Fibroblast of villous mesenchyme (primary cell): ENCODE measurements around the gene SLC9C1. TPM values are rescaled to one million over a fixed set of nuclear protein-coding genes. Genes with fewer than 3 reads are reported as not detected.

ENCODE experiments used
- DNase-seq: peaks from one replicate; pipeline ENCODE4 v3.0.0-alpha.2; 2010; ENCODE audit warnings: low read depth
- H3K4me3 ChIP-seq: 2 replicates; pipeline ENCODE4 v1.5.1; 2011; ENCODE audit warnings: low read depth, mild to moderate bottlenecking, low read length
- CTCF ChIP-seq: IDR thresholded peaks from 2 replicates; pipeline ENCODE4 v1.5.1; 2012; ENCODE audit warnings: low read depth, mild to moderate bottlenecking, low read length; ENCODE audit not compliant: insufficient read depth
- total RNA-seq: library from RNA; depleted of rRNA; stranded (reverse); fragments of >200 nt; gene quantifications from 2 replicates; pipeline ENCODE4 v1.2.3, GENCODE V29; 2012

The SLC9C1 gene
- total RNA-seq, 1 donor: not detected

- no peak overlapping the region for H3K4me3 ChIP-seq
- TF ChIP-seq CTCF: no peak
- peak; percentile 20 for DNase-seq
These were observed 164.9 kb downstream of the SLC9C1 start for GRCh38 chr3:112128843-112129727.

GRCh38 chr3:112127522-112128494, 166.2 kb downstream of the SLC9C1 start:
- no peak for DNase-seq
- TF ChIP-seq CTCF: no peak
- no peak overlapping the region for H3K4me3 ChIP-seq

GRCh38 chr3:112126511-112126911, 167.5 kb downstream of the SLC9C1 start:
- DNase-seq: no peak
- H3K4me3 ChIP-seq: no peak overlapping the region
- no peak for TF ChIP-seq CTCF

- DNase-seq: no peak
- H3K4me3 ChIP-seq: no peak overlapping the region
- TF ChIP-seq CTCF: no peak
These were observed 169.0 kb downstream of the SLC9C1 start for GRCh38 chr3:112124907-112125607.

GRCh38 chr3:112123548-112123947, 170.5 kb downstream of the SLC9C1 start:
- no peak overlapping the region for H3K4me3 ChIP-seq
- no peak for TF ChIP-seq CTCF
- no peak for DNase-seq

- no peak overlapping the region for H3K4me3 ChIP-seq
- no peak for TF ChIP-seq CTCF
These were observed 171.1 kb downstream of the SLC9C1 start for GRCh38 chr3:112122870-112123269.

More at GRCh38 chr3:112122870-112123269, 171.1 kb downstream of the SLC9C1 start:
- DNase-seq: no peak
